K562 (cell line): ENCODE results near the gene IQCN. TPM values are rescaled to one million over a fixed set of nuclear protein-coding genes. Genes with fewer than 3 reads are reported as not detected.

Experiments used
- ATAC-seq: fragments of 200-7000 bp; cut with Tn5 transposase; 3 replicates; pipeline ENCODE4 v1.9.1; 2020; ENCODE audit warnings: moderate library complexity
- BruUV-seq: library from RNA; stranded (reverse); fragments of 400-500 nt; replicated peaks from 2 replicates; lab custom pipeline; 2021; lab: Mats Ljungman, UMichigan
- CTCF ChIA-PET: fragments of 300-600 bp; formaldehyde crosslinking; extraction: SDS; loops from one replicate; lab custom pipeline; 2021; ENCODE audit warnings: low intra/inter-chr PET ratio; lab: Yijun Ruan, JAX
- POLR2A ChIA-PET: fragments of 300-600, 350-650 bp; sonication (Branson Sonifier 250); formaldehyde crosslinking; extraction: SDS; loops from one replicate; lab custom pipeline; 2021; ENCODE audit warnings: antibody characterized with exemption, inconsistent platforms; lab: Yijun Ruan, JAX
- DNase-seq, 4 experiments: peaks; one replicate each; pipeline versions ENCODE4 v3.0.0 to v3.0.0-alpha.2; 2011 to 2018; ENCODE audit warnings: low spot score in 3 of 4, mixed read lengths in 3 of 4; ENCODE audit errors: extremely low read depth in 1 of 4
- FAIRE-seq: peaks from 2 replicates; lab custom pipeline; 2011; peaks lifted over from hg19 to GRCh38; lab: Jason Lieb, UNC
- H2AFZ ChIP-seq: 2 replicates; pipeline ENCODE4 v1.6.0; 2011; ENCODE audit warnings: low read depth, low read length, control low read depth, inconsistent platforms
- H3K27ac ChIP-seq: fragments of 200-600 bp; 3 replicates; pipeline ENCODE4 v1.8.0; 2011; ENCODE audit warnings: low read depth, mild to moderate bottlenecking, control low read depth, inconsistent platforms, low read length, moderate library complexity, mixed read lengths; ENCODE audit errors: extremely low read depth
- H3K27me3 ChIP-seq, 2 experiments: fragments of 300-600 bp in 1 of 2; 2 replicates in 1 of 2; 3 replicates in 1 of 2; pipeline versions ENCODE4 v1.6.0 to v1.8.0; 2011; ENCODE audit warnings: inconsistent platforms in 2 of 2, low read length in 2 of 2, mild to moderate bottlenecking in 1 of 2, mixed read lengths in 1 of 2, moderate library complexity in 1 of 2; ENCODE audit not compliant: control insufficient read depth in 2 of 2, insufficient read depth in 2 of 2
- H3K36me3 ChIP-seq: fragments of 300-600 bp; 3 replicates; pipeline ENCODE4 v1.8.0; 2011; ENCODE audit warnings: mild to moderate bottlenecking, low read length, inconsistent platforms; ENCODE audit not compliant: control insufficient read depth, insufficient read depth
- H3K4me1 ChIP-seq, 2 experiments: fragments of 200-600 bp in 1 of 2; replicated peaks in 1 of 2; 2 replicates in 1 of 2; 3 replicates in 1 of 2; pipeline versions ENCODE4 v1.5.1 to v1.8.0; 2011; ENCODE audit warnings: inconsistent platforms in 2 of 2, low read length in 2 of 2, mild to moderate bottlenecking in 1 of 2, mixed read lengths in 1 of 2, moderate library complexity in 1 of 2; ENCODE audit not compliant: control insufficient read depth in 2 of 2, insufficient read depth in 2 of 2
- H3K4me2 ChIP-seq: 2 replicates; pipeline ENCODE4 v1.6.1; 2011; ENCODE audit warnings: low read length, control low read depth, inconsistent platforms, mixed read lengths; ENCODE audit not compliant: insufficient read depth
- H3K4me3 ChIP-seq: fragments of 200-600 bp; sonication (generic), shearing (Covaris generic); 2 replicates; pipeline ENCODE4 v1.5.1; 2016; ENCODE audit warnings: control low read depth, inconsistent platforms
- H3K79me2 ChIP-seq: fragments of 200-600 bp; 3 replicates; pipeline ENCODE4 v1.8.0; 2011; ENCODE audit warnings: low read length, inconsistent platforms; ENCODE audit not compliant: control insufficient read depth, insufficient read depth
- H3K9ac ChIP-seq, 2 experiments: 2 replicates each; pipeline versions ENCODE4 v1.6.0 to v1.6.1; 2011; ENCODE audit warnings: low read depth in 2 of 2, low read length in 2 of 2, control low read depth in 1 of 2, inconsistent platforms in 1 of 2, mild to moderate bottlenecking in 1 of 2, mixed read lengths in 1 of 2; ENCODE audit not compliant: insufficient read depth in 1 of 2
- H3K9me1 ChIP-seq: one replicate; pipeline ENCODE4 v1.6.0; 2011; ENCODE audit warnings: inconsistent platforms, mild to moderate bottlenecking, low read length, moderate library complexity; ENCODE audit not compliant: control insufficient read depth, insufficient read depth
- H3K9me3 ChIP-seq: replicated peaks from 2 replicates; pipeline ENCODE4 v1.5.1; 2011; ENCODE audit warnings: low read depth, low read length, inconsistent platforms; ENCODE audit not compliant: control insufficient read depth, insufficient read depth
- H4K20me1 ChIP-seq: replicated peaks from 2 replicates; pipeline ENCODE4 v1.6.1; 2011; ENCODE audit warnings: low read length, inconsistent platforms, mixed read lengths; ENCODE audit not compliant: control insufficient read depth, insufficient read depth
- ARNT ChIP-seq, 2 experiments: fragments of 450-650 bp; IDR thresholded peaks; 2 replicates each; pipeline ENCODE4 v1.6.1; 2016; ENCODE audit warnings: mild to moderate bottlenecking in 1 of 2
- BCOR ChIP-seq: fragments of 450-650 bp; IDR thresholded peaks from 2 replicates; pipeline ENCODE4 v1.6.1; 2016
- BRD4 ChIP-seq: fragments of 200-600 bp; sonication (generic); IDR thresholded peaks from 2 replicates; pipeline ENCODE4 v1.6.1; 2017; ENCODE audit warnings: inconsistent platforms
- ESRRA ChIP-seq: fragments of 450-650 bp; IDR thresholded peaks from 2 replicates; pipeline ENCODE4 v1.6.1; 2014; ENCODE audit warnings: low read depth, mild to moderate bottlenecking, moderate library complexity, borderline replicate concordance
- IRF1 ChIP-seq: sonication (generic); formaldehyde crosslinking; IDR thresholded peaks from 2 replicates; pipeline ENCODE4 v1.8.0; 2022; ENCODE audit warnings: missing genetic modification reagents, mild to moderate bottlenecking, borderline replicate concordance
- JUNB ChIP-seq: fragments of 450-650 bp; formaldehyde crosslinking; conservative IDR thresholded peaks from 2 replicates; pipeline ENCODE4 v1.4.0; 2020; ENCODE audit warnings: mild to moderate bottlenecking
- PTBP1 ChIP-seq: fragments of 200-400 bp; formaldehyde crosslinking; IDR thresholded peaks from 2 replicates; pipeline ENCODE4 v1.6.1; 2017; ENCODE audit warnings: low read depth, low read length
- RBM25 ChIP-seq: fragments of 200-400 bp; formaldehyde crosslinking; IDR thresholded peaks from 2 replicates; pipeline ENCODE4 v1.6.1; 2018; ENCODE audit warnings: low read length, low read depth, moderate library complexity; ENCODE audit not compliant: severe bottlenecking
- RCOR1 ChIP-seq, 2 experiments: IDR thresholded peaks; 2 replicates each; pipeline ENCODE4 v1.6.1; 2012; ENCODE audit warnings: low read depth in 2 of 2, low read length in 2 of 2, borderline replicate concordance in 1 of 2, improper control_type of control experiment in 1 of 2
- WGBS: fragments of 100-300 bp; shearing (Covaris generic); methylation state at CpG from one replicate; pipeline ENCODE4 v1.1.6; 2016; ENCODE audit warnings: low coverage, mixed read lengths; ENCODE audit not compliant: insufficient coverage; ENCODE audit errors: missing lambda C conversion rate; 5-methylcytosine and 5-hydroxymethylcytosine counted together
- in situ Hi-C: fragments of 300-500 bp; cut with MboI; formaldehyde crosslinking; loops from 4 replicates; pipeline ENCODE4 v1.15.0; 2018; ENCODE audit warnings: inconsistent platforms, mixed read lengths
- intact Hi-C: fragments of 100-400 bp; cut with micrococcal nuclease; formaldehyde crosslinking; loops from 2 replicates; pipeline ENCODE4 v1.14.2; 2022
- polyA plus RNA-seq, 8 experiments: library from polyadenylated mRNA; depleted of rRNA in 4 of 8; stranded (reverse) in 5 of 8; unstranded in 3 of 8; fragments of >200 nt; fragmentation: Nextera tagmentation in 2 of 8; fragmentation: Illumina TruSeq in 1 of 8; extraction: Ambion mirVana in 2 of 8; extraction: Trizol in 1 of 8; gene quantifications; 2 replicates each; pipeline versions ENCODE4 v1.2.1 to v1.2.3, GENCODE V29; 2011 to 2014; ENCODE audit warnings: inconsistent platforms in 1 of 8, missing spikeins in 1 of 8
- total RNA-seq, 7 experiments: library from RNA; depleted of rRNA in 6 of 7; stranded (reverse); fragments of >200 nt in 6 of 7; fragmentation: Illumina TruSeq in 2 of 7; extraction: Trizol in 2 of 7; gene quantifications; 2 replicates each; pipeline versions ENCODE4 v1.2.1 to v1.2.3, GENCODE V29; 2011 to 2021; ENCODE audit warnings: low replicate concordance in 1 of 7

Gene IQCN
- total and polyA plus RNA-seq, 9 of the 15 experiments (the other 6 are each of a cell fraction or from before 2014, with no cell fraction given) = 0.01 to 0.07 (median 0.04) TPM; not detected in 3

- TF ChIP-seq IRF1 (CRISPR knock-in tag) (no peak), ARNT (IDR thresholded peaks at IDR 0.05) (no peak)
Measured at GRCh38 chr19:18229474-18229873, 44.8 kb downstream of the IQCN start (continued).

GRCh38 chr19:18227781-18228271, 46.4 kb downstream of the IQCN start:
- intact Hi-C loops (no loop called here), in situ Hi-C loops (no loop called here)
- H3K79me2 ChIP-seq = no peaks in the 10 kb centered on the region
- peak overlapping the region in 1 of 2 experiments; percentile 57; a peak in 1 of 4 replicates for H3K9ac ChIP-seq
- no peak overlapping the region for H3K27ac ChIP-seq
- H3K27me3 ChIP-seq = no peaks in the 10 kb centered on the region; a peak in 1 of 5 replicates
- ChIA-PET POLR2A (no interaction called here), CTCF (interaction anchor here (0.6 kb wide), 1 partner anchor 41 kb away, joined by 3 read pairs; no protein-coding TSS in a partner anchor)
- no peak for DNase-seq
- no peak overlapping the region for H2AFZ ChIP-seq
- no TSS peak for BruUV-seq
- H3K4me3 ChIP-seq = no peak overlapping the region
- peaks cover 23 to 51% of the 10 kb centered on the region in 2 experiments; a peak in 4 of 5 replicates for H3K4me1 ChIP-seq
- TF ChIP-seq JUNB (CRISPR knock-in tag) = no peak
- TF ChIP-seq IRF1 (CRISPR knock-in tag) = no peak
- 0 out of 2 replicates have a peak, but pooled peaks have one; percentile 15 for TF ChIP-seq BCOR
- TF ChIP-seq RCOR1 (IDR thresholded peaks at IDR 0.05; ENCODE audit: borderline replicate concordance in 1 of 2, low read depth in 2 of 2, low read length in 2 of 2) = 0 out of 4 replicates have a peak, but pooled peaks of 1 of the 2 experiments have one; percentile 30
- TF ChIP-seq RBM25 = peak; percentile 71
- no peak for TF ChIP-seq BRD4
- TF ChIP-seq PTBP1 = 0 out of 2 replicates have a peak, but pooled peaks have one; percentile 35
- 0 out of 2 replicates have a peak, but pooled peaks have one; percentile 28 for TF ChIP-seq ESRRA
- 14% methylated on average over 6 of the region's 6 CpGs for WGBS
- H3K4me2 ChIP-seq = no peak overlapping the region
- no peaks in the 10 kb centered on the region for H3K9me1 ChIP-seq
- no peaks in the 10 kb centered on the region for H3K9me3 ChIP-seq
- peaks cover 5% of the 10 kb centered on the region; the same call in 1 of the 2 replicates for H4K20me1 ChIP-seq
- FAIRE-seq = no peak
- no peak for ATAC-seq
- no peaks in the 10 kb centered on the region for H3K36me3 ChIP-seq
